ENCODE data around the gene DMBT1.

The DMBT1 gene

DNA sequence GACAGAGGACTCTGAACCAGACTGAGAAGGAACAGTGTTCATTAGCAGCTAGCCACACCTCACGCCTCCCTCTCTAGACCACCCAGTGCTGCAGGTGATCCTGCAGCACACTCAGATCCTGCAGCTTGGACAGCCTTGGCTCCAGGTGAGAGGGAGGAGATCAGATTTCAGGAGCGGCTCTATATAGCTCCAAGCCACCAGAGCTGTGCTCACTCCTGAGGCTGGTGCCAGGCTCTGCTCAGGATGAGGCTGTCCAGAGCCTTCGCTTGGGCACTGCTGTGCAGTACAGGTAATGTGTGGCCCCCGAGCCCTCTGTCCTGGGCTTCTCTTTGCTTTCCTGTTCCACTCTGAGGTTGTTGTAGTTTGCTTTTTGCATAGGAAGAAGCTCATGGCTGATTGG, 96.7 kb downstream of the DMBT1 start:
- Histone ChIP-seq H3K79me2 (ENCODE audit: low read length) (no peaks in the 10 kb centered on the region), H3K9me3 (ENCODE audit: insufficient read depth, low read length) (no peaks in the 10 kb centered on the region)

DNA sequence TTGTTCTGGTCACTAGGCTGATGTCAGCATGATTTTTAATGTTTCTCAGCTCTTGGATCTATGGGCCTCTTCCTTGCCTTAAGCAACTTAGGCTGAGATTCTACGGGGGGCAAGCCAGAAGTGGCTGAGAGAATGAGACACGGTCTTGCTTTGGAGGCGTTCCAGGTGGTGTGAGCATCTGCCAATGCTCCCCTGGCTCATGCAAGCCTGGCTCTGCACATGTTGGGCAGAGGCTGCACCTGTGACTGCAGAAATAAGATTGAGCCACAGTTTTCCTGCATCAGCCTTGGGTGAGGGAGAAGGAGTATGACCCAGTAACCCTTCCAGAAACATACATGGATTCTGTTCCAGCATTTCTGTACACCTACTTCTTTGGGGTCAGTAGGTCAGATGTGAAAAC, 97.2 kb downstream of the DMBT1 start:
- Histone ChIP-seq H4K20me1 (ENCODE audit: insufficient read depth, low read length) (no peaks in the 10 kb centered on the region), H3K79me2 (ENCODE audit: low read length) (no peaks in the 10 kb centered on the region), H3K9ac (ENCODE audit: low read length) (no peak overlapping the region), H3K4me3 (ENCODE audit: low read length) (no peak overlapping the region), H3K27me3 (ENCODE audit: low read depth, low read length) (peaks cover 3% of the 10 kb centered on the region), H3K27ac (ENCODE audit: low read length) (no peak overlapping the region), H3K9me3 (ENCODE audit: insufficient read depth, low read length) (no peaks in the 10 kb centered on the region), H2AFZ (ENCODE audit: low read depth, low read length) (no peak overlapping the region), H3K36me3 (replicated peaks; ENCODE audit: low read depth, low read length) (no peaks in the 10 kb centered on the region), H3K4me1 (ENCODE audit: low read length) (no peaks in the 10 kb centered on the region), H3K4me2 (ENCODE audit: low read length) (no peak overlapping the region)
- TF ChIP-seq EZH2phosphoT487 (IDR thresholded peaks at IDR 0.05; ENCODE audit: low read depth) = no peak
- TF ChIP-seq, protein P1, sequence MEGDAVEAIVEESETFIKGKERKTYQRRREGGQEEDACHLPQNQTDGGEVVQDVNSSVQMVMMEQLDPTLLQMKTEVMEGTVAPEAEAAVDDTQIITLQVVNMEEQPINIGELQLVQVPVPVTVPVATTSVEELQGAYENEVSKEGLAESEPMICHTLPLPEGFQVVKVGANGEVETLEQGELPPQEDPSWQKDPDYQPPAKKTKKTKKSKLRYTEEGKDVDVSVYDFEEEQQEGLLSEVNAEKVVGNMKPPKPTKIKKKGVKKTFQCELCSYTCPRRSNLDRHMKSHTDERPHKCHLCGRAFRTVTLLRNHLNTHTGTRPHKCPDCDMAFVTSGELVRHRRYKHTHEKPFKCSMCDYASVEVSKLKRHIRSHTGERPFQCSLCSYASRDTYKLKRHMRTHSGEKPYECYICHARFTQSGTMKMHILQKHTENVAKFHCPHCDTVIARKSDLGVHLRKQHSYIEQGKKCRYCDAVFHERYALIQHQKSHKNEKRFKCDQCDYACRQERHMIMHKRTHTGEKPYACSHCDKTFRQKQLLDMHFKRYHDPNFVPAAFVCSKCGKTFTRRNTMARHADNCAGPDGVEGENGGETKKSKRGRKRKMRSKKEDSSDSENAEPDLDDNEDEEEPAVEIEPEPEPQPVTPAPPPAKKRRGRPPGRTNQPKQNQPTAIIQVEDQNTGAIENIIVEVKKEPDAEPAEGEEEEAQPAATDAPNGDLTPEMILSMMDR (IDR thresholded peaks at IDR 0.05; ENCODE audit: low read depth, low read length) = no peak

More for the DNA sequence above, 96.7 kb downstream of the DMBT1 start:
- Histone ChIP-seq H3K4me3 (ENCODE audit: low read length) (no peak overlapping the region), H3K4me2 (ENCODE audit: low read length) (no peak overlapping the region), H3K27ac (ENCODE audit: low read length) (no peak overlapping the region), H3K27me3 (ENCODE audit: low read depth, low read length) (peaks cover 7% of the 10 kb centered on the region), H3K4me1 (ENCODE audit: low read length) (no peaks in the 10 kb centered on the region), H3K9ac (ENCODE audit: low read length) (no peak overlapping the region), H2AFZ (ENCODE audit: low read depth, low read length) (no peak overlapping the region), H4K20me1 (ENCODE audit: insufficient read depth, low read length) (no peaks in the 10 kb centered on the region), H3K36me3 (replicated peaks; ENCODE audit: low read depth, low read length) (no peaks in the 10 kb centered on the region)
- TF ChIP-seq, protein P1 (IDR thresholded peaks at IDR 0.05; ENCODE audit: low read depth, low read length) = no peak
- no peak for TF ChIP-seq EZH2phosphoT487 (IDR thresholded peaks at IDR 0.05; ENCODE audit: low read depth)

- H3K27ac ChIP-seq (ENCODE audit: low read length) = no peak overlapping the region
- H3K9ac ChIP-seq (ENCODE audit: low read length) = no peak overlapping the region
- H3K4me2 ChIP-seq (ENCODE audit: low read length) = no peak overlapping the region
- H3K27me3 ChIP-seq (ENCODE audit: low read depth, low read length) = peaks cover 8% of the 10 kb centered on the region
- no peaks in the 10 kb centered on the region for H4K20me1 ChIP-seq (ENCODE audit: insufficient read depth, low read length)
- H3K79me2 ChIP-seq (ENCODE audit: low read length) = no peaks in the 10 kb centered on the region
- H3K4me3 ChIP-seq (ENCODE audit: low read length) = no peak overlapping the region
- no peak overlapping the region for H2AFZ ChIP-seq (ENCODE audit: low read depth, low read length)
- H3K36me3 ChIP-seq (replicated peaks; ENCODE audit: low read depth, low read length) = no peaks in the 10 kb centered on the region
- H3K9me3 ChIP-seq (ENCODE audit: insufficient read depth, low read length) = no peaks in the 10 kb centered on the region
- no peaks in the 10 kb centered on the region for H3K4me1 ChIP-seq (ENCODE audit: low read length)
- no peak for TF ChIP-seq EZH2phosphoT487 (IDR thresholded peaks at IDR 0.05; ENCODE audit: low read depth)
- TF ChIP-seq, protein P1 (IDR thresholded peaks at IDR 0.05; ENCODE audit: low read depth, low read length) = no peak
Measured at GRCh38 chr10:122658356-122659049, 97.9 kb downstream of the DMBT1 start.

DNA sequence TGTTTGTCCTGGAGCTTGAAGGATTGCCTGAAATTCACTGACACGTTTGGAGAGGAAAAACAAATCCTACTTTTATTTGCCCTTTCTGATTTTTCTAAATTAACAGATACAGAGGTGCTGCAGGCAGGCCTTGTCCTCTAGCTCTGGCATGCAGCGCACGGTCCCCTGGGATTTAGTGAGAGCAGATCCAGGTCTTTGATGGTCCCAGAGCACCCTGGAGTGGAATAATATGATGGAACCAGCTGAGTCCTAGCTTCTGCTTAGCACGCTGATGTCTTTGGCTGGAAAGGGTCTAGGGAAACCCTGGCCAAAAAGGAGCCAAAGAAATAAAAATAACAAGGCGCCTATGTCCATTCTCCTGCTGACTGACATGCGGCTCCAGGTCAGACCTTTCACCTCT, 98.6 kb downstream of the DMBT1 start:
- H2AFZ ChIP-seq (ENCODE audit: low read depth, low read length) = no peak overlapping the region
- no peak overlapping the region for H3K4me2 ChIP-seq (ENCODE audit: low read length)
- no peak for TF ChIP-seq EZH2phosphoT487 (IDR thresholded peaks at IDR 0.05; ENCODE audit: low read depth)
- TF ChIP-seq, protein P1 (IDR thresholded peaks at IDR 0.05; ENCODE audit: low read depth, low read length) = no peak
- no peak overlapping the region for H3K9ac ChIP-seq (ENCODE audit: low read length)
- no peaks in the 10 kb centered on the region for H3K36me3 ChIP-seq (replicated peaks; ENCODE audit: low read depth, low read length)
- no peaks in the 10 kb centered on the region for H3K4me1 ChIP-seq (ENCODE audit: low read length)
- no peaks in the 10 kb centered on the region for H3K79me2 ChIP-seq (ENCODE audit: low read length)
- H3K4me3 ChIP-seq (ENCODE audit: low read length) = no peak overlapping the region
- no peaks in the 10 kb centered on the region for H4K20me1 ChIP-seq (ENCODE audit: insufficient read depth, low read length)
- H3K27ac ChIP-seq (ENCODE audit: low read length) = no peak overlapping the region
- H3K27me3 ChIP-seq (ENCODE audit: low read depth, low read length) = peaks cover 9% of the 10 kb centered on the region
- no peaks in the 10 kb centered on the region for H3K9me3 ChIP-seq (ENCODE audit: insufficient read depth, low read length)

Data from OCI-LY3 (cell line).